ENCODE measurements around the gene SLC3A2. TPM values are rescaled to one million over a fixed set of nuclear protein-coding genes. Genes with fewer than 3 reads are reported as not detected.

Gene SLC3A2
- total RNA-seq, result 35.0 TPM
- long read RNA-seq, transcript SLC3A2-201 (9 exons, 1,904 nt), result major isoform, 49 of 63 reads
- long read RNA-seq, partial matches to known transcripts, result 2 of 63 reads
- long read RNA-seq, other reads (novel, unspliced or antisense), result 6 of 63 reads

DNA sequence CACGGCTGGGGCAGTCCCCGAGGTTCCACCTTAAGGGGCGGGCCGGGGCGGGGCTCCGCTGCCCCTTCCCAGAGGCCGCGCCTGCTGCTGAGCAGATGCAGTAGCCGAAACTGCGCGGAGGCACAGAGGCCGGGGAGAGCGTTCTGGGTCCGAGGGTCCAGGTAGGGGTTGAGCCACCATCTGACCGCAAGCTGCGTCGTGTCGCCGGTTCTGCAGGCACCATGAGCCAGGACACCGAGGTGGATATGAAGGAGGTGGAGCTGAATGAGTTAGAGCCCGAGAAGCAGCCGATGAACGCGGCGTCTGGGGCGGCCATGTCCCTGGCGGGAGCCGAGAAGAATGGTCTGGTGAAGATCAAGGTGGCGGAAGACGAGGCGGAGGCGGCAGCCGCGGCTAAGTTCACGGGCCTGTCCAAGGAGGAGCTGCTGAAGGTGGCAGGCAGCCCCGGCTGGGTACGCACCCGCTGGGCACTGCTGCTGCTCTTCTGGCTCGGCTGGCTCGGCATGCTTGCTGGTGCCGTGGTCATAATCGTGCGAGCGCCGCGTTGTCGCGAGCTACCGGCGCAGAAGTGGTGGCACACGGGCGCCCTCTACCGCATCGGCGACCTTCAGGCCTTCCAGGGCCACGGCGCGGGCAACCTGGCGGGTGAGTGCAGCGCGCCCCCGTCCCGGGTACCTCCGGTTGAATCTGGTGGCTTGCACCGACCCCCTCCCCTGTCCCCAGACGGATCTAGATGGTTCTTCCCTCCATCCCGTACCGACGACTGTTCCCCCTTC is at the start of gene SLC3A2:
SLC3A2 (plus strand) TSS at position 94 of the 776 bp plus-strand sequence; CDS start at position 222, 128 bp downstream.
- Histone ChIP-seq H3K27me3 (ENCODE audit: low read depth) (no peaks in the 10 kb centered on the region), H3K4me3 (peak within 1 kb of the TSS; percentile 90), H3K27ac (replicated peaks) (peak within 1 kb of the TSS; percentile 99), H3K36me3 (peaks cover 36% of the 10 kb centered on the region), H3K9me3 (replicated peaks) (no peaks in the 10 kb centered on the region), H3K4me1 (peaks cover 63% of the 10 kb centered on the region)
- DNase-seq, result peak; percentile 88
- intact Hi-C loops (cut with micrococcal nuclease), result no loop called here
- TF ChIP-seq, protein P1, sequence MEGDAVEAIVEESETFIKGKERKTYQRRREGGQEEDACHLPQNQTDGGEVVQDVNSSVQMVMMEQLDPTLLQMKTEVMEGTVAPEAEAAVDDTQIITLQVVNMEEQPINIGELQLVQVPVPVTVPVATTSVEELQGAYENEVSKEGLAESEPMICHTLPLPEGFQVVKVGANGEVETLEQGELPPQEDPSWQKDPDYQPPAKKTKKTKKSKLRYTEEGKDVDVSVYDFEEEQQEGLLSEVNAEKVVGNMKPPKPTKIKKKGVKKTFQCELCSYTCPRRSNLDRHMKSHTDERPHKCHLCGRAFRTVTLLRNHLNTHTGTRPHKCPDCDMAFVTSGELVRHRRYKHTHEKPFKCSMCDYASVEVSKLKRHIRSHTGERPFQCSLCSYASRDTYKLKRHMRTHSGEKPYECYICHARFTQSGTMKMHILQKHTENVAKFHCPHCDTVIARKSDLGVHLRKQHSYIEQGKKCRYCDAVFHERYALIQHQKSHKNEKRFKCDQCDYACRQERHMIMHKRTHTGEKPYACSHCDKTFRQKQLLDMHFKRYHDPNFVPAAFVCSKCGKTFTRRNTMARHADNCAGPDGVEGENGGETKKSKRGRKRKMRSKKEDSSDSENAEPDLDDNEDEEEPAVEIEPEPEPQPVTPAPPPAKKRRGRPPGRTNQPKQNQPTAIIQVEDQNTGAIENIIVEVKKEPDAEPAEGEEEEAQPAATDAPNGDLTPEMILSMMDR (IDR thresholded peaks at IDR 0.05; ENCODE audit: borderline replicate concordance), result peak; percentile 72

DNA sequence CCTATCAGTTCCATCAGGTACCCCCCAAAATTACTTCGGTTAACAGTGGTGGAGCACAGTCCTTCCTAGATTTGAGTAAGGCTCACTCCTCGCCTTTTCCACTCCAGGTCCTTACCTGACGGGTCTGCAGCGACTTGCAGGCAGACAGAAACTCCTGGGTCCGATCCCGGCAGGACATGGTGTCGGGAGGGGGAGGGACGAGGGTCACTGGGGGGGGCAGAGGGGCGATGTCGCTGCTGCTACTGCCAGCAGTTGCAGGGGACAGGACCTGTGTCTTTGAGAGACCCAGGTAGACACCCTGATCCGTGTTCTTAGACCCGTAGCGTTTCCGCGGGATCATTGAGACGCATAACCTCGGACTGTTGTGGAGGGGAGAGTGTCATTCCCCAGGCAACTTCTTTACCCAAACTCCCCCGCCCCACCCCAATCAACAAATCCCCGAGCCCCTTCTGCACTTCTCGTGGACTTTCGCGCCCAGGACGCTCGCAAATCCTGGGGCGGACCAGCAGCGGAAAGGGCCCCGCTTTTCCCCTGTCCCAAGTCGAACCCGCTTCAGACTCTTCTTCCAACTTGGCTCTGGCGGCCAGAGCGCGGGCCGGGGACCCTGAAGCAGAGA is 49.7 kb upstream of the SLC3A2 start:
- intact Hi-C loops (cut with micrococcal nuclease), result loop anchor here (10.0 kb wide), 1 partner anchor 106 kb away; the partner anchor contains the start of genes HNRNPUL2 and TTC9C

DNA sequence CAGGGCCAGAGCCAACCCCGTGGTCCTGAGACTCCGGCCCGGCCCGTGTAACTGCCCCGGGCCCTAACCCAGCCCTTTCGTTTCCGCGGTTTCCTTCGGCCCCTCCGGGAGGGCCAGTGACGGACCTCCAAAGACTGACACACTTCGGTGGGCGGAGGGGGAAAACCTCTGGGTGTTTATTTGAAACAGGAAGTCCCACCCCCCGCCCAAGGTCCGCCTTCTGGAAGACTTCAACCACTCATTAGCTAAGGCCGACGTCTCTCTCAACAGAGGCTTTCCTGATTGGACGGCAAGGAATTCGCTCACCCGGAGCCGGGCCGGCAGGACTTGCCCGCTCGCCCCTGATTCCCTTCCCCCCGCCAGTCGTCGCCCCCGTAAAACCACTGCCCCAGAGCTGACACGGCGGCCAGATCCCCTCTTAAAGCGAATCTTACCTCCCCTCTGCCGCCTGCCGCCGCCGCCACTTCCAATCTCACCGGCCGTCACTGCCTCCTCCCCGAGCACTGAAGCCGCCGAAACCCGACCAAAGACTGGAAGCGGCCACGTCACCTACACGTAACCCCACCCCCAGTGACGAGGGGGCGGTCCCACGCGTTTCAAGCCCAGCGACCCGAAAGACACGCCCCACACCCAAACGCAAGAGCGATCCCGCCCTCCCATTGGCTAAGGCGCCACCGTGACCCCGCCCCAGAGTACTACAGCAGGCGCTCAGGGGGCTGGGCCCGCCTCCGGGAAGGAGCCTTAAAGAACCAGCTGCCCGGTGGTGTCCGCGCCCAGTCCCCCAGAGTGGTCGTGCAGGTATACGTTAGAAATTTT is 49.0 kb upstream of the SLC3A2 start, which contains the start of gene STX5:
STX5 (minus strand) TSS at position 532 of the 816 bp plus-strand sequence. CDS start 808 bp downstream, outside the sequence.
- peak within 1 kb of the TSS; percentile 96 for H3K27ac ChIP-seq (replicated peaks)
- peak within 1 kb of the TSS; percentile 78 for H3K4me3 ChIP-seq
- peak; percentile 100 for DNase-seq
- H3K36me3 ChIP-seq, result peaks cover 66% of the 10 kb centered on the region
- intact Hi-C loops (cut with micrococcal nuclease), result loop anchor here (10.0 kb wide), 1 partner anchor 107 kb away; the partner anchor contains the start of genes HNRNPUL2 and TTC9C
- peaks cover 57% of the 10 kb centered on the region for H3K4me1 ChIP-seq
- no peaks in the 10 kb centered on the region for H3K27me3 ChIP-seq (ENCODE audit: low read depth)
- TF ChIP-seq, protein P1 (IDR thresholded peaks at IDR 0.05; ENCODE audit: borderline replicate concordance), result no peak
- no peaks in the 10 kb centered on the region for H3K9me3 ChIP-seq (replicated peaks)

More for the DNA sequence above, 49.7 kb upstream of the SLC3A2 start:
- H3K27me3 ChIP-seq (ENCODE audit: low read depth), result no peaks in the 10 kb centered on the region
- no peaks in the 10 kb centered on the region for H3K9me3 ChIP-seq (replicated peaks)
- H3K4me1 ChIP-seq, result peaks cover 57% of the 10 kb centered on the region
- TF ChIP-seq, protein P1 (IDR thresholded peaks at IDR 0.05; ENCODE audit: borderline replicate concordance), result no peak
- H3K4me3 ChIP-seq, result peak overlapping the region; percentile 78
- H3K36me3 ChIP-seq, result peaks cover 66% of the 10 kb centered on the region
- peak overlapping the region; percentile 96 for H3K27ac ChIP-seq (replicated peaks)
- DNase-seq, result no peak

DNA sequence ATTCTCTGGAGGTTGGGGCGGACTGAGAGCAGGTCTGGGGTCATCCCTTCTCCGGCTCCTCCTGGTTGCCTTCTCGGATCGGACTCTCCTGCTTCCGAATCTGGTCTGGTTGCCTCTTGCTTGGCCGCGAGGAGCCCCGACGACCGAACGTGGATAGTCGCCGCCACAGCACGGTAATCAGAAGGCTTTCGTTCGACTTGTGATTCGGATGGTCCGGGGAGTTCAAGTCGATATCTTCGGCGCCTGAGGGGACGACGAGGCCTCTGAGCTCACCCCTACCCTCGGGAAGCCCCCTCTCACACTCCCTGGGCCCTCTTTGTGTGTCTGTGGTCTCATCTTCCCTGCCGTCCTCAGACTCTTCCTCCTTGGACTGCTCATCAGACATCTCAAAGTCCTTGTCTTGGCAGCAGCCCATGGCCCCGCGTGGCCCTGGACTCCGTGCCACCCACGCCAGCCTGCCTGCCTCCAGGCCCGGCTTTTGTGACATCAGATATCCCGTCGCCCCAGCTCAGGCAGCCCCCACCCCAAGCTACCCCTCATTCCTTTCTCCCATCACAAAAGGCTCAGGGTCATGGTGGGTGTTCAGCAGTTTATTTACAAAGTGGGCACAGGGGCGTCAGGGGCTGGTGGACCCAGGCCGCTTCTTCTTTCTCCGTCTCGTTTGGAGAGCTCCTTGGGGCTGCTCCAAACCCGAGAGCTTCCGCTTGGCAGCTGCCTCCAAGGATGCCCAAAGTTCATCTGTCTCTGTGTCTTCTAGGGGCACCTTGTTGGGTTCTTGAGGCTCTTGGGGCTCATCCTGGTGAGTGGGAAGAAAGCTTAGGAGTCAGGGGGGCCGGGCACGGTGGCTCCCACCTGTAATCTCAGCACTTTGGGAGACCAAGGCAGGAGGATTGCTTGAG is 48.1 kb upstream of the SLC3A2 start, which contains the start of gene TEX54:
TEX54 (minus strand) TSS at position 506 of the 899 bp plus-strand sequence.
- H3K27ac ChIP-seq (replicated peaks), result peak within 1 kb of the TSS; percentile 96
- intact Hi-C loops (cut with micrococcal nuclease), result loop anchor here (10.0 kb wide), 1 partner anchor 108 kb away; the partner anchor contains the start of genes HNRNPUL2 and TTC9C
- H3K4me1 ChIP-seq, result peaks cover 55% of the 10 kb centered on the region
- no peaks in the 10 kb centered on the region for H3K9me3 ChIP-seq (replicated peaks)
- no peak for DNase-seq
- H3K4me3 ChIP-seq, result peak within 1 kb of the TSS; percentile 78
- H3K36me3 ChIP-seq, result peaks cover 62% of the 10 kb centered on the region
- no peaks in the 10 kb centered on the region for H3K27me3 ChIP-seq (ENCODE audit: low read depth)
- TF ChIP-seq, protein P1 (IDR thresholded peaks at IDR 0.05; ENCODE audit: borderline replicate concordance), result no peak
